HL-60 (cell line): ENCODE data around the gene PDE2A.

Experiments
- CTCF ChIP-seq: IDR thresholded peaks from one replicate; pipeline ENCODE4 v1.5.1; 2011; ENCODE audit warnings: low read length, control low read depth, inconsistent platforms; ENCODE audit not compliant: insufficient read depth
- POLR2AphosphoS5 ChIP-seq: IDR thresholded peaks from 2 replicates; pipeline ENCODE4 v1.6.1; 2012; ENCODE audit warnings: low read depth
- REST ChIP-seq: IDR thresholded peaks from 2 replicates; pipeline ENCODE4 v1.6.1; 2012; ENCODE audit warnings: low read depth; ENCODE audit not compliant: insufficient replicate concordance

GRCh38 chr11:72605973-72606747, 68.1 kb downstream of the PDE2A start:
- no peak for TF ChIP-seq CTCF
- no peak for TF ChIP-seq POLR2AphosphoS5
- TF ChIP-seq REST: no peak
